HEK293 (cell line): Measurements from ENCODE around the gene DRC1.
A peak's percentile ranks its signal among the peaks of the same experiment; 100 is the strongest.

Source experiments
- CTCF ChIA-PET: fragments of 350-600 bp; formaldehyde crosslinking; extraction: SDS; loops from one replicate; lab custom pipeline; 2021; ENCODE audit warnings: antibody characterized with exemption; lab: Yijun Ruan, JAX
- POLR2A ChIA-PET: fragments of 300-600 bp; formaldehyde crosslinking; extraction: SDS; loops from one replicate; lab custom pipeline; 2020; ENCODE audit warnings: antibody characterized with exemption, inconsistent platforms; lab: Yijun Ruan, JAX
- H3K27ac ChIP-seq: fragments of 200-500 bp; sonication (Bioruptor generic); 2 replicates; pipeline ENCODE4 v1.5.1; 2014; ENCODE audit warnings: low read depth, low read length, control low read depth, inconsistent platforms; ENCODE audit errors: extremely low read depth
- H3K36me3 ChIP-seq, 2 experiments: fragments of 200-500 bp in 1 of 2; sonication (Bioruptor generic) in 1 of 2; 1 replicate in 1 of 2; 2 replicates in 1 of 2; pipeline ENCODE4 v1.5.1; 2014 to 2017; ENCODE audit warnings: inconsistent platforms in 2 of 2, low read length in 2 of 2; ENCODE audit not compliant: control insufficient read depth in 2 of 2, insufficient read depth in 1 of 2
- H3K4me1 ChIP-seq: fragments of 200-500 bp; sonication (Bioruptor generic); 2 replicates; pipeline ENCODE4 v1.5.1; 2014; ENCODE audit warnings: mild to moderate bottlenecking, low read length, inconsistent platforms; ENCODE audit not compliant: control insufficient read depth, insufficient read depth
- H3K4me3 ChIP-seq: 2 replicates; pipeline ENCODE4 v1.5.1; 2011; ENCODE audit warnings: low read depth, mild to moderate bottlenecking, control low read depth, low read length, moderate library complexity
- H3K9me3 ChIP-seq: fragments of 200-500 bp; sonication (Bioruptor generic); 2 replicates; pipeline ENCODE4 v1.5.1; 2014; ENCODE audit warnings: low read depth, low read length, inconsistent platforms; ENCODE audit not compliant: control insufficient read depth, insufficient read depth
- EGR2 ChIP-seq: fragments of 450-650 bp; formaldehyde crosslinking; IDR thresholded peaks from 2 replicates; pipeline ENCODE4 v1.5.1; 2016; ENCODE audit warnings: low read depth, missing biosample characterization, missing genetic modification characterization
- KLF1 ChIP-seq: fragments of 450-650 bp; formaldehyde crosslinking; IDR thresholded peaks from 2 replicates; pipeline ENCODE4 v1.5.1; 2016; ENCODE audit warnings: missing biosample characterization, missing genetic modification characterization
- MZF1 ChIP-seq: fragments of 450-650 bp; formaldehyde crosslinking; IDR thresholded peaks from 2 replicates; pipeline ENCODE4 v1.5.1; 2017; ENCODE audit warnings: missing biosample characterization, missing genetic modification characterization, borderline replicate concordance
- PRDM6 ChIP-seq: fragments of 450-650 bp; formaldehyde crosslinking; IDR thresholded peaks from 2 replicates; pipeline ENCODE4 v1.5.1; 2017; ENCODE audit warnings: missing biosample characterization, missing genetic modification characterization
- SCRT2 ChIP-seq: fragments of 450-650 bp; formaldehyde crosslinking; IDR thresholded peaks from 2 replicates; pipeline ENCODE4 v1.5.1; 2016; ENCODE audit warnings: missing biosample characterization, missing genetic modification characterization
- SETDB1 ChIP-seq: IDR thresholded peaks from one replicate; pipeline ENCODE4 v1.6.1; 2017; ENCODE audit warnings: mild to moderate bottlenecking, low read length, moderate library complexity, mixed read lengths; ENCODE audit not compliant: insufficient read length
- ZBTB17 ChIP-seq: fragments of 450-650 bp; formaldehyde crosslinking; IDR thresholded peaks from 2 replicates; pipeline ENCODE4 v1.5.1; 2016; ENCODE audit warnings: missing biosample characterization, missing genetic modification characterization
- ZBTB49 ChIP-seq: fragments of 450-650 bp; formaldehyde crosslinking; IDR thresholded peaks from 2 replicates; pipeline ENCODE4 v1.5.1; 2016; ENCODE audit warnings: missing biosample characterization, missing genetic modification characterization, low read depth
- ZNF155 ChIP-seq: fragments of 450-650 bp; formaldehyde crosslinking; IDR thresholded peaks from 2 replicates; pipeline ENCODE4 v1.5.1; 2016; ENCODE audit warnings: missing biosample characterization, missing genetic modification characterization
- ZNF16 ChIP-seq: fragments of 450-650 bp; formaldehyde crosslinking; IDR thresholded peaks from 2 replicates; pipeline ENCODE4 v1.5.1; 2016; ENCODE audit warnings: low read depth, missing biosample characterization, missing genetic modification characterization
- ZNF239 ChIP-seq: fragments of 450-650 bp; formaldehyde crosslinking; IDR thresholded peaks from 2 replicates; pipeline ENCODE4 v1.5.1; 2016; ENCODE audit warnings: missing biosample characterization, missing genetic modification characterization
- ZNF335 ChIP-seq: fragments of 450-650 bp; formaldehyde crosslinking; conservative IDR thresholded peaks from 2 replicates; pipeline ENCODE4 v1.5.1; 2016; ENCODE audit warnings: missing biosample characterization, missing genetic modification characterization
- ZNF366 ChIP-seq: fragments of 450-650 bp; formaldehyde crosslinking; conservative IDR thresholded peaks from 2 replicates; pipeline ENCODE4 v1.5.1; 2016; ENCODE audit warnings: missing biosample characterization, missing genetic modification characterization
- ZNF398 ChIP-seq: fragments of 450-650 bp; formaldehyde crosslinking; IDR thresholded peaks from 2 replicates; pipeline ENCODE4 v1.5.1; 2017; ENCODE audit warnings: missing biosample characterization, missing genetic modification characterization
- ZNF701 ChIP-seq: fragments of 450-650 bp; formaldehyde crosslinking; IDR thresholded peaks from 2 replicates; pipeline ENCODE4 v1.5.1; 2016; ENCODE audit warnings: missing biosample characterization, missing genetic modification characterization
- ZNF704 ChIP-seq: fragments of 450-650 bp; formaldehyde crosslinking; IDR thresholded peaks from 2 replicates; pipeline ENCODE4 v1.5.1; 2016; ENCODE audit warnings: missing biosample characterization, missing genetic modification characterization
- ZNF785 ChIP-seq: fragments of 450-650 bp; formaldehyde crosslinking; IDR thresholded peaks from 2 replicates; pipeline ENCODE4 v1.5.1; 2016; ENCODE audit warnings: missing biosample characterization, missing genetic modification characterization
- ZNF837 ChIP-seq: fragments of 450-650 bp; formaldehyde crosslinking; IDR thresholded peaks from 2 replicates; pipeline ENCODE4 v1.5.1; 2016; ENCODE audit warnings: missing biosample characterization, missing genetic modification characterization

Gene DRC1

GRCh38 chr2:26478366-26478765 is 76.6 kb downstream of the DRC1 start:
- no peak for TF ChIP-seq ZNF398 (tag by site-specific recombination)
- TF ChIP-seq ZBTB49 (tag by site-specific recombination) = no peak
- TF ChIP-seq ZNF366 (tag by site-specific recombination) = no peak
- TF ChIP-seq KLF1 (tag by site-specific recombination) = no peak
- TF ChIP-seq ZNF785 (tag by site-specific recombination) = no peak
- no peak for TF ChIP-seq EGR2 (tag by site-specific recombination)
- no peak for TF ChIP-seq ZNF701 (tag by site-specific recombination)
- no peak for TF ChIP-seq ZNF704 (tag by site-specific recombination)
- no peak for TF ChIP-seq ZNF16 (tag by site-specific recombination)
- no peak for TF ChIP-seq ZNF239 (tag by site-specific recombination)
- no peak for TF ChIP-seq PRDM6 (tag by site-specific recombination)
- no peak for TF ChIP-seq ZNF335 (tag by site-specific recombination)
- TF ChIP-seq ZBTB17 = no peak
- no peak for TF ChIP-seq MZF1 (tag by site-specific recombination)
- no peak for TF ChIP-seq SETDB1
- no peak for TF ChIP-seq ZNF155 (tag by site-specific recombination)
- Histone ChIP-seq H3K27ac (no peak overlapping the region), H3K36me3 (no peaks in the 10 kb centered on the region), H3K9me3 (no peaks in the 10 kb centered on the region), H3K4me1 (no peaks in the 10 kb centered on the region), H3K4me3 (no peak overlapping the region)
- ChIA-PET POLR2A (interaction anchor here (0.9 kb wide), 1 partner anchor 17 kb away, joined by 6 read pairs; no protein-coding TSS in a partner anchor), CTCF (interaction anchor here (0.6 to 1.3 kb wide), 4 partner anchors 24 to 624 kb away, joined by 3 to 8 read pairs (median 4); no protein-coding TSS in a partner anchor)

GRCh38 chr2:26479131-26479788 is 77.5 kb downstream of the DRC1 start:
- Histone ChIP-seq H3K4me1 (no peaks in the 10 kb centered on the region), H3K36me3 (no peaks in the 10 kb centered on the region)
- 0 out of 2 replicates have a peak, but pooled peaks have one; percentile 33 for TF ChIP-seq SCRT2 (tag by site-specific recombination)
- no peak for TF ChIP-seq ZNF837 (tag by site-specific recombination)
- TF ChIP-seq, all 188 proteins: peak for 1
- CTCF ChIA-PET = interaction anchor here (0.7 to 1.3 kb wide), 2 partner anchors 24 to 118 kb away, joined by 5 to 8 read pairs; no protein-coding TSS in a partner anchor
- H3K4me3 ChIP-seq = no peak overlapping the region
- no peaks in the 10 kb centered on the region for H3K9me3 ChIP-seq
- H3K27ac ChIP-seq = no peak overlapping the region
- POLR2A ChIA-PET = interaction anchor here (0.6 to 0.9 kb wide), 2 partner anchors 17 to 355 kb away, joined by 4 to 6 read pairs; no protein-coding TSS in a partner anchor
